ENCODE measurements around the gene MTA1. TPM values are rescaled to one million over a fixed set of nuclear protein-coding genes. Genes with fewer than 3 reads are reported as not detected.

The MTA1 gene
- total and polyA plus RNA-seq, 2 donors (not counting 1 experiment from before 2014, with no cell fraction given), result 137 to 147 TPM

- WGBS (ENCODE audit: insufficient coverage), result 100% methylated on average over 2 of the region's 6 CpGs
- POLR2A ChIA-PET, result interaction anchor here (0.6 to 0.7 kb wide), 2 partner anchors 8 to 1126 kb away, joined by 3 to 7 read pairs; no protein-coding TSS in a partner anchor
- ATAC-seq (ENCODE audit: low read depth), result no peak
Observed at GRCh38 chr14:105430042-105430441, 10.4 kb downstream of the MTA1 start.

GRCh38 chr14:105430565-105430964, 10.9 kb downstream of the MTA1 start:
- H3K4me2 ChIP-seq (replicated peaks; ENCODE audit: low read depth, low read length, poor library complexity, severe bottlenecking), result no peak overlapping the region

More at GRCh38 chr14:105430042-105430441, 10.4 kb downstream of the MTA1 start:
- H3K4me3 Mint-ChIP-seq, result no peak overlapping the region
- peaks cover 11% of the 10 kb centered on the region for H3K4me1 Mint-ChIP-seq
- no peak overlapping the region for H3K27ac ChIP-seq (ENCODE audit: low read length in 2 of 2)
- peaks cover 0 to 16% (median 2%) of the 10 kb centered on the region in 3 donors for H3K9me3 ChIP-seq (ENCODE audit: control extremely low read depth in 1 of 3, control insufficient read depth in 2 of 3, insufficient read depth in 1 of 3, low read length in 2 of 3)
- no peaks in the 10 kb centered on the region for H3K27me3 Mint-ChIP-seq
- H2AFZ ChIP-seq (ENCODE audit: insufficient read depth, low read depth, low read length, poor library complexity, severe bottlenecking), result no peak overlapping the region
- no peak overlapping the region for H3K4me2 ChIP-seq (replicated peaks; ENCODE audit: low read depth, low read length, poor library complexity, severe bottlenecking)
- CTCF ChIA-PET, result no interaction called here
- no peaks in the 10 kb centered on the region for H3K4me1 ChIP-seq (ENCODE audit: control insufficient read depth in 2 of 2, insufficient read depth in 2 of 2, low read length in 2 of 2)
- H3K9me3 Mint-ChIP-seq (ENCODE audit: insufficient read depth), result peaks cover 2% of the 10 kb centered on the region
- peaks cover 59% of the 10 kb centered on the region for H4K20me1 ChIP-seq (ENCODE audit: control insufficient read depth, insufficient read depth, low read length, poor library complexity, severe bottlenecking)
- H3K36me3 ChIP-seq (replicated peaks in 1 of 2; ENCODE audit: control extremely low read depth in 1 of 2, control insufficient read depth in 1 of 2, extremely low read depth in 1 of 2, insufficient read depth in 2 of 2, low read length in 1 of 2), result peaks cover 0 to 16% of the 10 kb centered on the region in 2 experiments
- no peak overlapping the region for H3K27ac Mint-ChIP-seq
- H3K9ac ChIP-seq (ENCODE audit: low read length), result no peak overlapping the region
- H3K27me3 ChIP-seq (replicated peaks in 1 of 4; ENCODE audit: control extremely low read depth in 1 of 4, control insufficient read depth in 3 of 4, insufficient read depth in 4 of 4, low read length in 3 of 4), result no peaks in the 10 kb centered on the region
- intact Hi-C loops (cut with micrococcal nuclease), result no loop called here
- no peak overlapping the region for H3K4me3 ChIP-seq (ENCODE audit: control extremely low read depth in 1 of 5, extremely low read depth in 1 of 5, insufficient read depth in 1 of 5, low read depth in 2 of 5, low read length in 4 of 5)
- DNase-seq, result no peak
- H3K79me2 ChIP-seq (ENCODE audit: control insufficient read depth, insufficient read depth, low read length), result peaks cover 59% of the 10 kb centered on the region
- TF ChIP-seq CTCF (IDR thresholded peaks at IDR 0.05) (no peak), EZH2 (IDR thresholded peaks at IDR 0.05; ENCODE audit: borderline replicate concordance, insufficient read depth, low read depth, low read length, poor library complexity, severe bottlenecking) (no peak)

More at GRCh38 chr14:105430565-105430964, 10.9 kb downstream of the MTA1 start:
- peaks cover 2% of the 10 kb centered on the region for H3K9me3 Mint-ChIP-seq (ENCODE audit: insufficient read depth)
- H3K9ac ChIP-seq (ENCODE audit: low read length), result no peak overlapping the region
- peaks cover 0 to 16% (median 2%) of the 10 kb centered on the region in 3 donors for H3K9me3 ChIP-seq (ENCODE audit: control extremely low read depth in 1 of 3, control insufficient read depth in 2 of 3, insufficient read depth in 1 of 3, low read length in 2 of 3)
- peaks cover 59% of the 10 kb centered on the region for H3K79me2 ChIP-seq (ENCODE audit: control insufficient read depth, insufficient read depth, low read length)
- ATAC-seq (ENCODE audit: low read depth) (no peak), DNase-seq (no peak)
- H3K27ac Mint-ChIP-seq, result no peak overlapping the region
- no peaks in the 10 kb centered on the region for H3K27me3 Mint-ChIP-seq
- 100% methylated on average over 1 of the region's 9 CpGs for WGBS (ENCODE audit: insufficient coverage)
- TF ChIP-seq EZH2 (IDR thresholded peaks at IDR 0.05; ENCODE audit: borderline replicate concordance, insufficient read depth, low read depth, low read length, poor library complexity, severe bottlenecking) (no peak), CTCF (IDR thresholded peaks at IDR 0.05) (no peak)
- ChIA-PET POLR2A (no interaction called here), CTCF (no interaction called here)
- intact Hi-C loops (cut with micrococcal nuclease), result no loop called here
- H3K4me1 Mint-ChIP-seq, result peaks cover 13% of the 10 kb centered on the region
- no peak overlapping the region for H3K4me3 Mint-ChIP-seq
- peaks cover 0 to under 1% of the 10 kb centered on the region in 2 donors for H3K4me1 ChIP-seq (ENCODE audit: control insufficient read depth in 2 of 2, insufficient read depth in 2 of 2, low read length in 2 of 2)
- no peaks in the 10 kb centered on the region for H3K27me3 ChIP-seq (replicated peaks in 1 of 4; ENCODE audit: control extremely low read depth in 1 of 4, control insufficient read depth in 3 of 4, insufficient read depth in 4 of 4, low read length in 3 of 4)
- H4K20me1 ChIP-seq (ENCODE audit: control insufficient read depth, insufficient read depth, low read length, poor library complexity, severe bottlenecking), result peaks cover 59% of the 10 kb centered on the region
- peaks cover 0 to 16% of the 10 kb centered on the region in 2 experiments for H3K36me3 ChIP-seq (replicated peaks in 1 of 2; ENCODE audit: control extremely low read depth in 1 of 2, control insufficient read depth in 1 of 2, extremely low read depth in 1 of 2, insufficient read depth in 2 of 2, low read length in 1 of 2)
- no peak overlapping the region for H3K27ac ChIP-seq (ENCODE audit: low read length in 2 of 2)
- H2AFZ ChIP-seq (ENCODE audit: insufficient read depth, low read depth, low read length, poor library complexity, severe bottlenecking), result no peak overlapping the region
- no peak overlapping the region for H3K4me3 ChIP-seq (ENCODE audit: control extremely low read depth in 1 of 5, extremely low read depth in 1 of 5, insufficient read depth in 1 of 5, low read depth in 2 of 5, low read length in 4 of 5)
